GM10248 (cell line): ENCODE measurements around the gene C2CD5.

Experiments used
- CTCF ChIA-PET: fragments of 300-600 bp; sonication (Branson Sonifier 250); formaldehyde crosslinking; extraction: SDS; loops from one replicate; lab custom pipeline; 2021; ENCODE audit warnings: antibody characterized with exemption; lab: Yijun Ruan, JAX
- POLR2A ChIA-PET: fragments of 350-650 bp; sonication (Branson Sonifier 250); formaldehyde crosslinking; extraction: SDS; loops from one replicate; lab custom pipeline; 2020; ENCODE audit warnings: antibody characterized with exemption; lab: Yijun Ruan, JAX
- DNase-seq: peaks from one replicate; pipeline ENCODE4 v3.0.0; 2012; ENCODE audit errors: extremely low spot score
- CTCF ChIP-seq: IDR thresholded peaks from 2 replicates; pipeline ENCODE4 v1.5.1; 2012; ENCODE audit warnings: mild to moderate bottlenecking, low read depth; ENCODE audit errors: extremely low read depth, missing control alignments, control extremely low read depth

Gene C2CD5

GRCh38 chr12:22531205-22531604, 13.1 kb downstream of the C2CD5 start:
- POLR2A ChIA-PET, result no interaction called here
- CTCF ChIA-PET, result interaction anchor here (1.4 to 1.5 kb wide), 2 partner anchors 13 to 22 kb away, joined by 4 read pairs; partner anchors contain the start of gene C2CD5
- no peak for DNase-seq
- no peak for TF ChIP-seq CTCF

- ChIA-PET CTCF (interaction anchor here (0.7 to 3.0 kb wide), 9 partner anchors 8 to 40 kb away, joined by 3 to 15 read pairs (median 5); partner anchors contain the start of gene C2CD5), POLR2A (no interaction called here)
- DNase-seq, result peak; percentile 21
- peak; percentile 19 for TF ChIP-seq CTCF
These were observed 14.9 kb downstream of the C2CD5 start for GRCh38 chr12:22529281-22530060.

GRCh38 chr12:22527999-22528398, 16.3 kb downstream of the C2CD5 start:
- CTCF ChIA-PET, result interaction anchor here (1.8 to 3.0 kb wide), 3 partner anchors 9 to 16 kb away, joined by 7 to 15 read pairs (median 7); partner anchors contain the start of gene C2CD5
- DNase-seq, result no peak
- POLR2A ChIA-PET, result no interaction called here

GRCh38 chr12:22526836-22527235, 17.5 kb downstream of the C2CD5 start:
- DNase-seq, result no peak
- ChIA-PET CTCF (interaction anchor here (1.2 to 2.3 kb wide), 3 partner anchors 8 to 22 kb away, joined by 3 to 7 read pairs (median 7); no protein-coding TSS in a partner anchor), POLR2A (no interaction called here)
- TF ChIP-seq CTCF, result no peak

More at GRCh38 chr12:22527999-22528398, 16.3 kb downstream of the C2CD5 start:
- no peak for TF ChIP-seq CTCF

GRCh38 chr12:22525426-22525825, 18.9 kb downstream of the C2CD5 start:
- no peak for TF ChIP-seq CTCF
- CTCF ChIA-PET, result interaction anchor here (1.2 kb wide), 1 partner anchor 20 kb away, joined by 3 read pairs; no protein-coding TSS in a partner anchor
- POLR2A ChIA-PET, result no interaction called here
- DNase-seq, result no peak

- DNase-seq, result no peak
- no peak for TF ChIP-seq CTCF
- CTCF ChIA-PET, result interaction anchor here (0.8 to 2.1 kb wide), 5 partner anchors 8 to 33 kb away, joined by 3 to 10 read pairs (median 5); no protein-coding TSS in a partner anchor
- POLR2A ChIA-PET, result no interaction called here
These were observed 25.3 kb downstream of the C2CD5 start for GRCh38 chr12:22518998-22519397.
